RWPE1 (cell line): Measurements from ENCODE around the gene TACC2.

Source experiments
- CTCF ChIA-PET: fragments of 350-600 bp; sonication (Branson Sonifier 250); formaldehyde crosslinking; extraction: SDS; loops from one replicate; lab custom pipeline; 2021; lab: Yijun Ruan, JAX
- POLR2A ChIA-PET: fragments of 400-600 bp; formaldehyde crosslinking; extraction: SDS; loops from one replicate; lab custom pipeline; 2020; ENCODE audit warnings: antibody characterized with exemption; ENCODE audit not compliant: low non-redundant PET; lab: Yijun Ruan, JAX
- DNase-seq: peaks from one replicate; pipeline ENCODE4 v3.0.0; 2012; ENCODE audit warnings: low spot score
- H3K27ac ChIP-seq: fragments of 450-650 bp; 2 replicates; pipeline ENCODE4 v1.5.1; 2017
- CTCF ChIP-seq: fragments of 450-650 bp; conservative IDR thresholded peaks from 2 replicates; pipeline ENCODE4 v1.5.1; 2017; ENCODE audit warnings: low read depth, mild to moderate bottlenecking

The TACC2 gene

DNA sequence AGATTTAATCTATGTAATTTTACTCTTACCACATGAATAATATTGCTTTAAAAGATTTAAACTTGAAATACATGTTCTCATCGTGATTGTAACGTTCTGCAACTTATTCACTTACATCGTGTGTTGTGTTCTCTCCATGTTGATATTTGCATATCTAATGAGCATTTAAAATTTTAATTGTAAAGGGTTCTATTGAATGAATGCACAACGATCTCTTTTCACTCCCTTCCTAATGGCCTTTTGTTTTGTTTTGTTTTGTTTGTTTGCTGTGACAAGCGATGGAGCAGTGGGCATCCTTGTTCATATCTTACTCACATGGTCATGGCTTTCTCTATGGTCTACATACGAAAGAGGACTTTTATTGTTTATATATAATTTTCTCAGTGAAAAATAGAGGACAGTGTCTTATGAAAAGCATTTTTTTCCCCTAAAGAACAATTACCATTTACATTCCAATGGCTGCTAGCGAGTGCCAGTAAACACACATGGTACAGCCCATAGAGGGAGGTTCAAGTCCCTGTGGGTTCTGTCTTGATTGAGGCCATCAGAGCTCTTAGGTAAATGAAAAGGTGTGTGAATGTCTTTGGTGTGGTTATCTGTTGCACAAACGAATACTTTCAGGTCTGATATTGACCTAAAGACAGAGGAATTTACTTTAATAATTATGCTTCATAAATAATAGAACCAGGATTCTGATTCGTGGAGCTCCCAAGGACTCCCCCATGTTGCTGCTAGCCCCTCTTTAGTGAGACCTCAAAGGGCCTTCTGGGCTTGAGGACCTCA is 314.5 kb downstream of the TACC2 start:
- POLR2A ChIA-PET, result no interaction called here
- CTCF ChIA-PET, result interaction anchor here (0.7 to 0.8 kb wide), 2 partner anchors 100 to 249 kb away, joined by 3 to 4 read pairs; no protein-coding TSS in a partner anchor

More for the DNA sequence above, 314.5 kb downstream of the TACC2 start:
- DNase-seq, result no peak
- no peak overlapping the region for H3K27ac ChIP-seq
- no peak for TF ChIP-seq CTCF
